OCI-LY3 (cell line): ENCODE results near the gene VSIG1.

Source experiments
- H2AFZ ChIP-seq: fragments of 200-600, 300-600 bp; shearing (Covaris generic); 2 replicates; pipeline ENCODE4 v1.6.0; 2014; ENCODE audit warnings: antibody characterized with exemption, low read depth, low read length
- H3K27ac ChIP-seq: fragments of 200-600, 300-600 bp; sonication (generic); 2 replicates; pipeline ENCODE4 v1.5.1; 2014; ENCODE audit warnings: mild to moderate bottlenecking, low read length, moderate library complexity, mixed read lengths
- H3K27me3 ChIP-seq: fragments of 200-600, 300-600 bp; sonication (generic); 2 replicates; pipeline ENCODE4 v1.6.1; 2014; ENCODE audit warnings: low read depth, low read length, mixed read lengths
- H3K36me3 ChIP-seq: fragments of 200-600, 300-600 bp; sonication (generic); replicated peaks from 2 replicates; pipeline ENCODE3; 2014; ENCODE audit warnings: low read depth, low read length, mixed read lengths
- H3K4me1 ChIP-seq: fragments of 300-600, 200-600 bp; sonication (generic); 2 replicates; pipeline ENCODE4 v1.6.1; 2014; ENCODE audit warnings: low read length, mixed read lengths
- H3K4me2 ChIP-seq: fragments of 200-600, 300-600 bp; sonication (generic); 2 replicates; pipeline ENCODE4 v1.6.1; 2014; ENCODE audit warnings: low read length, mixed read lengths
- H3K4me3 ChIP-seq: fragments of 300-600, 200-600 bp; sonication (generic); 2 replicates; pipeline ENCODE4 v1.5.1; 2014; ENCODE audit warnings: antibody characterized with exemption, mild to moderate bottlenecking, low read length, moderate library complexity
- H3K79me2 ChIP-seq: fragments of 300-600, 200-600 bp; shearing (Covaris generic); 2 replicates; pipeline ENCODE4 v1.6.1; 2014; ENCODE audit warnings: mild to moderate bottlenecking, low read length, mixed read lengths
- H3K9ac ChIP-seq: fragments of 300-600, 200-600 bp; shearing (Covaris generic); 2 replicates; pipeline ENCODE4 v1.6.0; 2014; ENCODE audit warnings: mild to moderate bottlenecking, low read length, moderate library complexity
- H3K9me3 ChIP-seq: fragments of 200-600, 300-600 bp; shearing (Covaris generic); 2 replicates; pipeline ENCODE4 v1.6.1; 2014; ENCODE audit warnings: low read length, mixed read lengths; ENCODE audit not compliant: insufficient read depth
- H4K20me1 ChIP-seq: fragments of 200-600, 300-600 bp; sonication (generic); 2 replicates; pipeline ENCODE4 v1.6.1; 2016; ENCODE audit warnings: low read length, mixed read lengths; ENCODE audit not compliant: insufficient read depth
- CTCF ChIP-seq: fragments of 200-600, 300-600 bp; sonication (generic); IDR thresholded peaks from 2 replicates; pipeline ENCODE4 v1.5.1; 2014; ENCODE audit warnings: antibody characterized with exemption, low read length, low read depth
- EZH2phosphoT487 ChIP-seq: fragments of 200-600 bp; shearing (Covaris generic); IDR thresholded peaks from 2 replicates; pipeline ENCODE4 v1.6.1; 2018; ENCODE audit warnings: antibody characterized with exemption, mixed run types, low read depth

The VSIG1 gene

GRCh38 chrX:108091878-108092291, 47.0 kb downstream of the VSIG1 start:
- peak overlapping the region; percentile 99 for H3K4me3 ChIP-seq
- peaks cover 7% of the 10 kb centered on the region for H3K4me1 ChIP-seq
- no peaks in the 10 kb centered on the region for H3K9me3 ChIP-seq
- H3K9ac ChIP-seq: peak overlapping the region; percentile 64
- no peaks in the 10 kb centered on the region for H4K20me1 ChIP-seq
- no peaks in the 10 kb centered on the region for H3K36me3 ChIP-seq
- H2AFZ ChIP-seq: peak overlapping the region; percentile 81
- no peak overlapping the region for H3K27ac ChIP-seq
- peaks cover 23% of the 10 kb centered on the region for H3K79me2 ChIP-seq
- no peaks in the 10 kb centered on the region for H3K27me3 ChIP-seq
- TF ChIP-seq EZH2phosphoT487 (no peak), CTCF (no peak)
- H3K4me2 ChIP-seq: peak overlapping the region; percentile 82

- Histone ChIP-seq H3K36me3 (no peaks in the 10 kb centered on the region), H3K27ac (no peak overlapping the region), H3K4me1 (0 out of 2 replicates have a peak, but pooled peaks cover 1% of the 10 kb centered on the region), H3K4me3 (no peak overlapping the region), H3K9me3 (no peaks in the 10 kb centered on the region), H3K27me3 (no peaks in the 10 kb centered on the region), H3K79me2 (no peaks in the 10 kb centered on the region), H4K20me1 (no peaks in the 10 kb centered on the region), H3K4me2 (no peak overlapping the region), H3K9ac (no peak overlapping the region), H2AFZ (no peak overlapping the region)
- no peak for TF ChIP-seq EZH2phosphoT487
- no peak for TF ChIP-seq CTCF
Measured at GRCh38 chrX:108097380-108097779, 52.5 kb downstream of the VSIG1 start.

- Histone ChIP-seq H3K36me3 (no peaks in the 10 kb centered on the region), H3K27ac (no peak overlapping the region), H3K4me1 (peaks cover 2% of the 10 kb centered on the region; the same call in 1 of the 2 replicates), H3K4me2 (no peak overlapping the region), H3K27me3 (no peaks in the 10 kb centered on the region), H2AFZ (no peak overlapping the region), H3K79me2 (no peaks in the 10 kb centered on the region), H3K4me3 (no peak overlapping the region), H3K9me3 (no peaks in the 10 kb centered on the region), H4K20me1 (no peaks in the 10 kb centered on the region), H3K9ac (no peak overlapping the region)
- TF ChIP-seq EZH2phosphoT487 (no peak), CTCF (no peak)
Measured at GRCh38 chrX:108105473-108105872, 60.6 kb downstream of the VSIG1 start.

GRCh38 chrX:108114541-108114940, 69.7 kb downstream of the VSIG1 start:
- H3K4me3 ChIP-seq: no peak overlapping the region
- no peaks in the 10 kb centered on the region for H4K20me1 ChIP-seq
- no peaks in the 10 kb centered on the region for H3K27me3 ChIP-seq
- H3K27ac ChIP-seq: no peak overlapping the region
- TF ChIP-seq CTCF (no peak), EZH2phosphoT487 (no peak)
- H2AFZ ChIP-seq: no peak overlapping the region
- H3K4me2 ChIP-seq: no peak overlapping the region
- no peaks in the 10 kb centered on the region for H3K9me3 ChIP-seq
- H3K9ac ChIP-seq: no peak overlapping the region
- H3K36me3 ChIP-seq: no peaks in the 10 kb centered on the region
- no peaks in the 10 kb centered on the region for H3K79me2 ChIP-seq
- no peaks in the 10 kb centered on the region for H3K4me1 ChIP-seq
